ENCODE results near the gene CCDC28B.

DNA sequence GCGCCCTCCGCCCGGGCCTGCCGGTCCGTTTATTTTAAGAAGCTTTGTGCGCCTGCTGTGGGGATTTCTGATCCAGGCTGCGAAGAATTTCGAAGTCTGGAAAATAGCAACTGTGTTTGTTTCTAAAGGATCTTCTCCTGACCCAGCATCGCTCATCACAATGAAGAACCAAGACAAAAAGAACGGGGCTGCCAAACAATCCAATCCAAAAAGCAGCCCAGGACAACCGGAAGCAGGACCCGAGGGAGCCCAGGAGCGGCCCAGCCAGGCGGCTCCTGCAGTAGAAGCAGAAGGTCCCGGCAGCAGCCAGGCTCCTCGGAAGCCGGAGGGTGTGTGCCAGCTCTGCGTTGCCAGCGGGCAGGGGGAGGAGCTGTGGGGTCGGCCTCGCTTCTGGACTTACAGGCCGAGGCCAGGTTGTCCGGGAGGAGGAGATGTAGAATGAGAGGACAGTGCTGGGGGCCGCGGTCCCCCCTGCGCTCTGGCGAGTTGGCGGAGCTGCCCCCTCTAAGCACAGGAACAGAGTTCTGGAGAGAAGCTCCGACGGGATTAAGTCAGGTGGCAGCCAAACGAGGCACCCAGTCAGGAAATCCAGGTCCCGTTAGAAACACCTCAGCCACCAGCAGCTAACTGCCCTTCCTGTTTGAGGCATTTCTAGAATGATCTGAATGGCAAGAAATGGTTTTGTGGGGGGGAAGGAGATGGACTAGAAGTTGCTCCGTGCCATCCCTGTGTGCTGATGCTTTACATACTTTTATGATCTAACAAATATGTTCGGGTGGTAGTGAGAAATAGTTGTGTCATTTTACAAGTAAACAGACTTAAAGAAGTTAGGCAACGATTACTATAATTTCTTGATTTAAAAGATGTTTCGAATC is 20.0 kb upstream of the CCDC28B start:
- TF ChIP-seq, protein P1, sequence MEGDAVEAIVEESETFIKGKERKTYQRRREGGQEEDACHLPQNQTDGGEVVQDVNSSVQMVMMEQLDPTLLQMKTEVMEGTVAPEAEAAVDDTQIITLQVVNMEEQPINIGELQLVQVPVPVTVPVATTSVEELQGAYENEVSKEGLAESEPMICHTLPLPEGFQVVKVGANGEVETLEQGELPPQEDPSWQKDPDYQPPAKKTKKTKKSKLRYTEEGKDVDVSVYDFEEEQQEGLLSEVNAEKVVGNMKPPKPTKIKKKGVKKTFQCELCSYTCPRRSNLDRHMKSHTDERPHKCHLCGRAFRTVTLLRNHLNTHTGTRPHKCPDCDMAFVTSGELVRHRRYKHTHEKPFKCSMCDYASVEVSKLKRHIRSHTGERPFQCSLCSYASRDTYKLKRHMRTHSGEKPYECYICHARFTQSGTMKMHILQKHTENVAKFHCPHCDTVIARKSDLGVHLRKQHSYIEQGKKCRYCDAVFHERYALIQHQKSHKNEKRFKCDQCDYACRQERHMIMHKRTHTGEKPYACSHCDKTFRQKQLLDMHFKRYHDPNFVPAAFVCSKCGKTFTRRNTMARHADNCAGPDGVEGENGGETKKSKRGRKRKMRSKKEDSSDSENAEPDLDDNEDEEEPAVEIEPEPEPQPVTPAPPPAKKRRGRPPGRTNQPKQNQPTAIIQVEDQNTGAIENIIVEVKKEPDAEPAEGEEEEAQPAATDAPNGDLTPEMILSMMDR (conservative IDR thresholded peaks at IDR 0.05 in 1 of 2, IDR thresholded peaks at IDR 0.05 in 1 of 2; ENCODE audit: low read depth in 1 of 2, low read length in 2 of 2), result no peak
- no peak for TF ChIP-seq EZH2 (IDR thresholded peaks at IDR 0.05; ENCODE audit: low read length, missing control alignments)
